ENCODE results near the gene ZNF256.

The ZNF256 gene

GRCh38 chr19:57947088-57947418 lies 453 bp downstream of the ZNF256 start:
- H3K9me3 ChIP-seq (ENCODE audit: severe bottlenecking): peaks cover 8% of the 10 kb centered on the region

DNA sequence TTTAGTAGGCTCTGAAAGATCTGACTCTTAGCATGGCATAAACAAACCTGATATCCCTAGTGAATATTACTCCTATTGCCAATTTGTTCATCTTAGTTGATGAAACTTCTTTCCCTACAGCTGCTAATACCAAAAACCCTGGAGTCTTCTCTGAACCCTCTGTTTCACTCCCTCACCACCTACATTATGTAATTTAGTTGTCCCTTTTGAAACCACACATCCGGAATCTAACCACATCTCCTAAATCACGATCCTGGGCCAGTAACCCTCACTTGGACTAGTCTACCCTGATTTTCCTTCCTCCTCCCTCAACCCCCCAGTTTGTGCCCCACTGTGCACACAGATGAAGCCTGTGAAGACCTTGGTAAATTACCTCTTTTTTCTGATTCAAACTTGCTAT lies 1.2 kb downstream of the ZNF256 start:
- Histone ChIP-seq H3K4me3 (ENCODE audit: severe bottlenecking) (peak overlapping the region; percentile 70), H3K4me1 (ENCODE audit: insufficient read depth, poor library complexity, severe bottlenecking) (no peaks in the 10 kb centered on the region)
- TF ChIP-seq, protein P1, sequence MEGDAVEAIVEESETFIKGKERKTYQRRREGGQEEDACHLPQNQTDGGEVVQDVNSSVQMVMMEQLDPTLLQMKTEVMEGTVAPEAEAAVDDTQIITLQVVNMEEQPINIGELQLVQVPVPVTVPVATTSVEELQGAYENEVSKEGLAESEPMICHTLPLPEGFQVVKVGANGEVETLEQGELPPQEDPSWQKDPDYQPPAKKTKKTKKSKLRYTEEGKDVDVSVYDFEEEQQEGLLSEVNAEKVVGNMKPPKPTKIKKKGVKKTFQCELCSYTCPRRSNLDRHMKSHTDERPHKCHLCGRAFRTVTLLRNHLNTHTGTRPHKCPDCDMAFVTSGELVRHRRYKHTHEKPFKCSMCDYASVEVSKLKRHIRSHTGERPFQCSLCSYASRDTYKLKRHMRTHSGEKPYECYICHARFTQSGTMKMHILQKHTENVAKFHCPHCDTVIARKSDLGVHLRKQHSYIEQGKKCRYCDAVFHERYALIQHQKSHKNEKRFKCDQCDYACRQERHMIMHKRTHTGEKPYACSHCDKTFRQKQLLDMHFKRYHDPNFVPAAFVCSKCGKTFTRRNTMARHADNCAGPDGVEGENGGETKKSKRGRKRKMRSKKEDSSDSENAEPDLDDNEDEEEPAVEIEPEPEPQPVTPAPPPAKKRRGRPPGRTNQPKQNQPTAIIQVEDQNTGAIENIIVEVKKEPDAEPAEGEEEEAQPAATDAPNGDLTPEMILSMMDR (IDR thresholded peaks at IDR 0.05; ENCODE audit: poor library complexity, severe bottlenecking): no peak

More at GRCh38 chr19:57947088-57947418, 453 bp downstream of the ZNF256 start:
- no peaks in the 10 kb centered on the region for H3K4me1 ChIP-seq (ENCODE audit: insufficient read depth, poor library complexity, severe bottlenecking)
- TF ChIP-seq, protein P1 (IDR thresholded peaks at IDR 0.05; ENCODE audit: poor library complexity, severe bottlenecking): no peak
- peak; percentile 2; the same call in 1 of the 3 replicates for ATAC-seq (ENCODE audit: low read depth)
- H3K36me3 ChIP-seq (ENCODE audit: low read depth): peaks cover 19% of the 10 kb centered on the region
- DNase-seq (ENCODE audit: low spot score): peak; percentile 47
- H3K27ac ChIP-seq (ENCODE audit: poor library complexity, severe bottlenecking): peak overlapping the region; percentile 26
- peak overlapping the region; percentile 70 for H3K4me3 ChIP-seq (ENCODE audit: severe bottlenecking)
- H3K27me3 ChIP-seq (ENCODE audit: insufficient read depth, poor library complexity, severe bottlenecking): no peaks in the 10 kb centered on the region

DNA sequence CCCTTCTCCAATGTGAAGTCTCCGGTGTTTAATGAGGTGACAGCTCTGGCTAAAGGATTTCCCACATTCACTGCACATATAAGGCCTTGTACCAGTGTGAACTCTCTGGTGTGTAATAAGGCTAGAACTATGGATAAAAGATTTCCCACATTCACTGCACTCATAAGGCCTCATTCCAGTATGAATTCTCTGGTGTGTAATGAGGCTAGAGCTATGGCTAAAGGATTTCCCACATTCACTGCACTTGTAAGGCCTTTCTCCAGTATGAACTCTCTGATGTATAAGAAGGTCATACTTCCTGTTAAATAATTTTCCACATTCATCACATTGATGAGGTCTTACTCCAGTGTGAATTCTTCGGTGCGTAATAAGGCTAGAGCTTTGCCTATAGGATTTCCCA lies 5.9 kb downstream of the ZNF256 start:
- Histone ChIP-seq H3K9me3 (ENCODE audit: severe bottlenecking) (peaks cover 18% of the 10 kb centered on the region), H3K4me3 (ENCODE audit: severe bottlenecking) (no peak overlapping the region), H3K4me1 (ENCODE audit: insufficient read depth, poor library complexity, severe bottlenecking) (no peaks in the 10 kb centered on the region), H3K36me3 (ENCODE audit: low read depth) (peaks cover 40% of the 10 kb centered on the region), H3K27ac (ENCODE audit: poor library complexity, severe bottlenecking) (no peak overlapping the region), H3K27me3 (ENCODE audit: insufficient read depth, poor library complexity, severe bottlenecking) (no peaks in the 10 kb centered on the region)
- DNase-seq (ENCODE audit: low spot score) (no peak), ATAC-seq (ENCODE audit: low read depth) (no peak)
- TF ChIP-seq, protein P1 (IDR thresholded peaks at IDR 0.05; ENCODE audit: poor library complexity, severe bottlenecking): no peak

More for the DNA sequence above, 1.2 kb downstream of the ZNF256 start:
- ATAC-seq (ENCODE audit: low read depth): no peak
- Histone ChIP-seq H3K27ac (ENCODE audit: poor library complexity, severe bottlenecking) (no peak overlapping the region), H3K36me3 (ENCODE audit: low read depth) (peaks cover 26% of the 10 kb centered on the region), H3K9me3 (ENCODE audit: severe bottlenecking) (peaks cover 13% of the 10 kb centered on the region), H3K27me3 (ENCODE audit: insufficient read depth, poor library complexity, severe bottlenecking) (no peaks in the 10 kb centered on the region)
- no peak for DNase-seq (ENCODE audit: low spot score)

DNA sequence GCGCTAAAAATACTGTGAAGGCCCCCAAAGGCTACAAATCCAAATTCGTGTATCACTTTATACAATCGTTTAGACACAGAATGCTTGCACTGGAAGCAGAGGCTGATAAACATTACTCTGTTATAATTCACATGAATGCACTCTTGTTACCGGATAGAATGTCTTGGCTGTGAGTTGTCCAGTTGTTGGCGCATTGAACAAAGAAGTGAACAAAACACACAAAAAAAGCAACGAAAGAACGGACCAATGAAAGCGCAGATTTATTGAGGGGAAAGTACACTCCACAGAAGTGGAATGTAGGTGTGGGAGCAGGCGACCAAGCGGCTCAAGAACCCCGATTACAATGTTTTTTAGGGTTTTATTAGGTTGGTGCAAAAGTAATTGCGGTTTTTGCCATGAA lies 11.8 kb downstream of the ZNF256 start:
- H3K4me1 ChIP-seq (ENCODE audit: insufficient read depth, poor library complexity, severe bottlenecking): no peaks in the 10 kb centered on the region
- no peak overlapping the region for H3K27ac ChIP-seq (ENCODE audit: poor library complexity, severe bottlenecking)
- no peak for DNase-seq (ENCODE audit: low spot score)
- H3K36me3 ChIP-seq (ENCODE audit: low read depth): peaks cover 19% of the 10 kb centered on the region
- no peaks in the 10 kb centered on the region for H3K27me3 ChIP-seq (ENCODE audit: insufficient read depth, poor library complexity, severe bottlenecking)
- peaks cover 21% of the 10 kb centered on the region for H3K9me3 ChIP-seq (ENCODE audit: severe bottlenecking)
- H3K4me3 ChIP-seq (ENCODE audit: severe bottlenecking): peak overlapping the region; percentile 56
- TF ChIP-seq, protein P1 (IDR thresholded peaks at IDR 0.05; ENCODE audit: poor library complexity, severe bottlenecking): no peak
- ATAC-seq (ENCODE audit: low read depth): no peak

- ATAC-seq (ENCODE audit: low read depth) (peak; percentile 99), DNase-seq (ENCODE audit: low spot score) (no peak)
- Histone ChIP-seq H3K9me3 (ENCODE audit: severe bottlenecking) (peaks cover 21% of the 10 kb centered on the region), H3K27me3 (ENCODE audit: insufficient read depth, poor library complexity, severe bottlenecking) (no peaks in the 10 kb centered on the region), H3K4me1 (ENCODE audit: insufficient read depth, poor library complexity, severe bottlenecking) (no peaks in the 10 kb centered on the region), H3K4me3 (ENCODE audit: severe bottlenecking) (peak within 1 kb of the TSS; percentile 56), H3K36me3 (ENCODE audit: low read depth) (peaks cover 18% of the 10 kb centered on the region), H3K27ac (ENCODE audit: poor library complexity, severe bottlenecking) (peak within 1 kb of the TSS; percentile 18)
- TF ChIP-seq, protein P1 (IDR thresholded peaks at IDR 0.05; ENCODE audit: poor library complexity, severe bottlenecking): no peak
Observed at GRCh38 chr19:57934820-57935665, 12.5 kb downstream of the ZNF256 start, which contains the start of gene ZNF418. ZNF418 (minus strand) TSS chr19:57935402; CDS start chr19:57933822, 1,580 bp downstream.

Data from RWPE2 (cell line).